ENCODE data around the gene GTPBP2. TPM values are rescaled to one million over a fixed set of nuclear protein-coding genes. Genes with fewer than 3 reads are reported as not detected.

Gene GTPBP2
- total RNA-seq, 1 experiment from 2014 or later: 59.4 TPM

DNA sequence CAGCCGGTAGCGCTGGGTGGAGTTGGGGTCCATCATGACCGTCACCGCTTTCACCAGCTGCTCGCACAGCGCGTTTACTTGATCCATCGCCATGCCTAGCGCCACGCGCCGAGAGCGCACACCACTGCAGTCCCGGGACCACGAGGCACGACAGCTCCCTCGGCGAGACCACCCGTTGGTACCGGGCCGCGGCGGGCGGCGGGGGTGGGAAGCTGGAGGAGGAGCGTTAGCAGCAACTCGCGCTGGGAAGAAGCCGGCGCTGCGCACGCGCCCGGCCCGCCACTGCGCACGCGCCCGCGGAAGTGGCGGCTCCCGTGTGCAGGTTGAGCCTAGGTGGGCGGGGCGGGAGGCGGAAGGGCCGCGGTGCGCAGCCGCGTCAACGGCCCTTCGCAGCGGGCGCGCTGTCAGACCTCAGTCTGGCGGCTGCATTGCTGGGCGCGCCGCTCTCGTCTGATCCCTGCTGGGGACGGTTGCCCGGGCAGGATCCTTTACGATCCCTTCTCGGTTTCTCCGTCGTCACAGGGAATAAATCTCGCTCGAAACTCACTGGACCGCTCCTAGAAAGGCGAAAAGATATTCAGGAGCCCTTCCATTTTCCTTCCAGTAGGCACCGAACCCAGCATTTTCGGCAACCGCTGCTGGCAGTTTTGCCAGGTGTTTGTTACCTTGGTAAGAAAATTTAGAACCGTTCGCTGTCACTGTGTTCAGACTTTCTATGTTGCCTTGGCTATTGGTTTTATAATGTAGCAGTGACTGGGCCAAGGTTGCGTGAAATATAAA is 53.1 kb downstream of the GTPBP2 start, which contains the start of the genes POLH and XPO5:
Gene POLH, plus strand, starts transcription at position 414 of the 780 bp plus-strand sequence. CDS start 6,135 bp downstream, outside the sequence.
Gene XPO5, minus strand, starts transcription at position 267 of the 780 bp plus-strand sequence. Its CDS starts 174 bp downstream, at position 93.
- TF ChIP-seq, protein P1, sequence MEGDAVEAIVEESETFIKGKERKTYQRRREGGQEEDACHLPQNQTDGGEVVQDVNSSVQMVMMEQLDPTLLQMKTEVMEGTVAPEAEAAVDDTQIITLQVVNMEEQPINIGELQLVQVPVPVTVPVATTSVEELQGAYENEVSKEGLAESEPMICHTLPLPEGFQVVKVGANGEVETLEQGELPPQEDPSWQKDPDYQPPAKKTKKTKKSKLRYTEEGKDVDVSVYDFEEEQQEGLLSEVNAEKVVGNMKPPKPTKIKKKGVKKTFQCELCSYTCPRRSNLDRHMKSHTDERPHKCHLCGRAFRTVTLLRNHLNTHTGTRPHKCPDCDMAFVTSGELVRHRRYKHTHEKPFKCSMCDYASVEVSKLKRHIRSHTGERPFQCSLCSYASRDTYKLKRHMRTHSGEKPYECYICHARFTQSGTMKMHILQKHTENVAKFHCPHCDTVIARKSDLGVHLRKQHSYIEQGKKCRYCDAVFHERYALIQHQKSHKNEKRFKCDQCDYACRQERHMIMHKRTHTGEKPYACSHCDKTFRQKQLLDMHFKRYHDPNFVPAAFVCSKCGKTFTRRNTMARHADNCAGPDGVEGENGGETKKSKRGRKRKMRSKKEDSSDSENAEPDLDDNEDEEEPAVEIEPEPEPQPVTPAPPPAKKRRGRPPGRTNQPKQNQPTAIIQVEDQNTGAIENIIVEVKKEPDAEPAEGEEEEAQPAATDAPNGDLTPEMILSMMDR (IDR thresholded peaks at IDR 0.05): no peak
- TF ChIP-seq SIN3A (IDR thresholded peaks at IDR 0.05; ENCODE audit: borderline replicate concordance, insufficient read depth, low read depth, low read length) (peak; percentile 93), TCF7L2 (IDR thresholded peaks at IDR 0.05; ENCODE audit: low read depth, low read length) (0 out of 2 replicates have a peak, but pooled peaks have one; percentile 44), POLR2AphosphoS5 (IDR thresholded peaks at IDR 0.05; ENCODE audit: low read depth, low read length) (peak; percentile 97)
- TF ChIP-seq, protein P2, sequence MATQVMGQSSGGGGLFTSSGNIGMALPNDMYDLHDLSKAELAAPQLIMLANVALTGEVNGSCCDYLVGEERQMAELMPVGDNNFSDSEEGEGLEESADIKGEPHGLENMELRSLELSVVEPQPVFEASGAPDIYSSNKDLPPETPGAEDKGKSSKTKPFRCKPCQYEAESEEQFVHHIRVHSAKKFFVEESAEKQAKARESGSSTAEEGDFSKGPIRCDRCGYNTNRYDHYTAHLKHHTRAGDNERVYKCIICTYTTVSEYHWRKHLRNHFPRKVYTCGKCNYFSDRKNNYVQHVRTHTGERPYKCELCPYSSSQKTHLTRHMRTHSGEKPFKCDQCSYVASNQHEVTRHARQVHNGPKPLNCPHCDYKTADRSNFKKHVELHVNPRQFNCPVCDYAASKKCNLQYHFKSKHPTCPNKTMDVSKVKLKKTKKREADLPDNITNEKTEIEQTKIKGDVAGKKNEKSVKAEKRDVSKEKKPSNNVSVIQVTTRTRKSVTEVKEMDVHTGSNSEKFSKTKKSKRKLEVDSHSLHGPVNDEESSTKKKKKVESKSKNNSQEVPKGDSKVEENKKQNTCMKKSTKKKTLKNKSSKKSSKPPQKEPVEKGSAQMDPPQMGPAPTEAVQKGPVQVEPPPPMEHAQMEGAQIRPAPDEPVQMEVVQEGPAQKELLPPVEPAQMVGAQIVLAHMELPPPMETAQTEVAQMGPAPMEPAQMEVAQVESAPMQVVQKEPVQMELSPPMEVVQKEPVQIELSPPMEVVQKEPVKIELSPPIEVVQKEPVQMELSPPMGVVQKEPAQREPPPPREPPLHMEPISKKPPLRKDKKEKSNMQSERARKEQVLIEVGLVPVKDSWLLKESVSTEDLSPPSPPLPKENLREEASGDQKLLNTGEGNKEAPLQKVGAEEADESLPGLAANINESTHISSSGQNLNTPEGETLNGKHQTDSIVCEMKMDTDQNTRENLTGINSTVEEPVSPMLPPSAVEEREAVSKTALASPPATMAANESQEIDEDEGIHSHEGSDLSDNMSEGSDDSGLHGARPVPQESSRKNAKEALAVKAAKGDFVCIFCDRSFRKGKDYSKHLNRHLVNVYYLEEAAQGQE (IDR thresholded peaks at IDR 0.05; ENCODE audit: insufficient read depth in 1 of 2, low read depth in 2 of 2, low read length in 1 of 2): peak in 1 of 2 experiments; percentile 57; a peak in 1 of 4 replicates
- no peaks in the 10 kb centered on the region for H3K27me3 ChIP-seq (ENCODE audit: control insufficient read depth, insufficient read depth, low read length)
- intact Hi-C loops (cut with micrococcal nuclease; ENCODE audit: unreplicated experiment) (no loop called here), in situ Hi-C loops (cut with HindIII; ENCODE audit: low pct_unique_long_range_greater_than_20kb, low sequenced_read_pairs) (no loop called here)
- BruUV-seq (replicated peaks): no TSS peak
- H3K27ac ChIP-seq (ENCODE audit: low read length): peak within 1 kb of the TSS; percentile 88
- H3K36me3 ChIP-seq (ENCODE audit: control insufficient read depth, insufficient read depth, low read length): peaks cover 24% of the 10 kb centered on the region
- DNase-seq (ENCODE audit: low read depth, low spot score) (peak; percentile 64), ATAC-seq (peak; percentile 98)
- ChIA-PET CTCF (interaction anchor here (0.6 kb wide), 1 partner anchor 658 kb away, joined by 3 read pairs; no protein-coding TSS in a partner anchor), POLR2A (interaction anchor here (0.6 kb wide), 1 partner anchor 9 kb away, joined by 7 read pairs; no protein-coding TSS in a partner anchor)
- no peaks in the 10 kb centered on the region for H3K9me3 ChIP-seq (ENCODE audit: control insufficient read depth, insufficient read depth, low read depth, low read length)
- H3K4me1 ChIP-seq (ENCODE audit: control insufficient read depth, insufficient read depth, low read length): peaks cover 9% of the 10 kb centered on the region
- peak within 1 kb of the TSS; percentile 88 to 92 for H3K4me3 ChIP-seq (ENCODE audit: low read depth in 2 of 2, low read length in 2 of 2)

- Histone ChIP-seq H3K27me3 (ENCODE audit: control insufficient read depth, insufficient read depth, low read length) (no peaks in the 10 kb centered on the region), H3K27ac (ENCODE audit: low read length) (peak overlapping the region; percentile 88), H3K4me1 (ENCODE audit: control insufficient read depth, insufficient read depth, low read length) (peaks cover 9% of the 10 kb centered on the region), H3K4me3 (ENCODE audit: low read depth in 2 of 2, low read length in 2 of 2) (peak overlapping the region; percentile 88 to 92), H3K36me3 (ENCODE audit: control insufficient read depth, insufficient read depth, low read length) (peaks cover 31% of the 10 kb centered on the region), H3K9me3 (ENCODE audit: control insufficient read depth, insufficient read depth, low read depth, low read length) (no peaks in the 10 kb centered on the region)
- POLR2A ChIA-PET: interaction anchor here (0.6 to 0.7 kb wide), 3 partner anchors 8 to 18 kb away, joined by 5 to 7 read pairs (median 7); no protein-coding TSS in a partner anchor
- in situ Hi-C loops (cut with HindIII; ENCODE audit: low pct_unique_long_range_greater_than_20kb, low sequenced_read_pairs) (no loop called here), intact Hi-C loops (cut with micrococcal nuclease; ENCODE audit: unreplicated experiment) (no loop called here)
- CTCF ChIA-PET: no interaction called here
- ATAC-seq (peak; percentile 56), DNase-seq (ENCODE audit: low read depth, low spot score) (no peak)
- BruUV-seq (replicated peaks): no TSS peak
- TF ChIP-seq SIN3A (IDR thresholded peaks at IDR 0.05; ENCODE audit: borderline replicate concordance, insufficient read depth, low read depth, low read length) (no peak), TCF7L2 (IDR thresholded peaks at IDR 0.05; ENCODE audit: low read depth, low read length) (no peak), POLR2AphosphoS5 (IDR thresholded peaks at IDR 0.05; ENCODE audit: low read depth, low read length) (no peak)
- TF ChIP-seq, protein P1 (IDR thresholded peaks at IDR 0.05): no peak
- TF ChIP-seq, protein P2 (IDR thresholded peaks at IDR 0.05; ENCODE audit: insufficient read depth in 1 of 2, low read depth in 2 of 2, low read length in 1 of 2): no peak
These were observed 53.8 kb downstream of the GTPBP2 start for GRCh38 chr6:43575105-43575771.
